ENCODE data around the gene TIFAB.

GRCh38 chr5:135491552-135492318 is 39.6 kb upstream of the TIFAB start:
- TF ChIP-seq ZFP30 (CRISPR knock-in tag; IDR thresholded peaks at IDR 0.05) (no peak), TOX (CRISPR knock-in tag; IDR thresholded peaks at IDR 0.05; ENCODE audit: borderline replicate concordance) (no peak), BACH2 (CRISPR knock-in tag; IDR thresholded peaks at IDR 0.05; ENCODE audit: borderline replicate concordance) (no peak), ARNTL (CRISPR knock-in tag; IDR thresholded peaks at IDR 0.05; ENCODE audit: borderline replicate concordance, low read depth) (no peak), TCF4 (CRISPR knock-in tag; IDR thresholded peaks at IDR 0.05; ENCODE audit: borderline replicate concordance) (no peak; the same call in 1 of the 2 replicates), ESRRG (CRISPR knock-in tag; IDR thresholded peaks at IDR 0.05) (no peak), GLIS3 (CRISPR knock-in tag; IDR thresholded peaks at IDR 0.05) (no peak), ZNF70 (CRISPR knock-in tag; IDR thresholded peaks at IDR 0.05) (no peak), PPARA (CRISPR knock-in tag; IDR thresholded peaks at IDR 0.05; ENCODE audit: borderline replicate concordance) (no peak), OSR1 (CRISPR knock-in tag; IDR thresholded peaks at IDR 0.05) (no peak), PATZ1 (CRISPR knock-in tag; IDR thresholded peaks at IDR 0.05; ENCODE audit: borderline replicate concordance) (no peak)
